SK-N-SH (cell line): ENCODE measurements around the gene DNMBP. TPM values are rescaled to one million over a fixed set of nuclear protein-coding genes. Genes with fewer than 3 reads are reported as not detected.
A peak's percentile ranks its signal among the peaks of the same experiment; 100 is the strongest.
"Not testable (repeated sequence)": the region's sequence is repeated elsewhere in the genome, so short reads cannot be mapped to it uniquely, and the experiment has no call there.

Experiments used
- CTCF ChIA-PET: fragments of 300-600, 350-600 bp; formaldehyde crosslinking; extraction: SDS; loops from one replicate; lab custom pipeline; 2021; lab: Yijun Ruan, JAX
- POLR2A ChIA-PET: fragments of 350-600 bp; sonication (Branson Sonifier 250); formaldehyde crosslinking; extraction: SDS; loops from one replicate; lab custom pipeline; 2020; ENCODE audit warnings: antibody characterized with exemption, inconsistent platforms; lab: Yijun Ruan, JAX
- DNase-seq: peaks from one replicate; pipeline ENCODE4 v3.0.0; 2012
- H2AFZ ChIP-seq: fragments of 200-600 bp; sonication (generic); 2 replicates; pipeline ENCODE4 v1.8.1; 2016; ENCODE audit warnings: antibody characterized with exemption, mild to moderate bottlenecking, low read depth
- H3F3A ChIP-seq: fragments of 200-600 bp; sonication (generic); replicated peaks from 2 replicates; pipeline ENCODE3; 2016; ENCODE audit warnings: antibody characterized with exemption, mild to moderate bottlenecking; ENCODE audit not compliant: insufficient read depth
- H3K27ac ChIP-seq, 2 experiments: fragments of 200-500 bp in 1 of 2; fragments of 200-600 bp in 1 of 2; sonication (Bioruptor generic) in 1 of 2; sonication (generic), shearing (Covaris generic) in 1 of 2; 2 replicates each; pipeline versions ENCODE4 v1.5.1 to v1.6.1; 2014 to 2016; ENCODE audit warnings: low read depth in 2 of 2, inconsistent platforms in 1 of 2, low read length in 1 of 2, mild to moderate bottlenecking in 1 of 2, mixed read lengths in 1 of 2
- H3K27me3 ChIP-seq: fragments of 200-600 bp; sonication (generic), shearing (Covaris generic); 2 replicates; pipeline ENCODE4 v1.6.1; 2016; ENCODE audit warnings: mixed run types; ENCODE audit not compliant: insufficient read depth
- H3K36me3 ChIP-seq, 2 experiments: fragments of 200-500 bp in 1 of 2; fragments of 200-600 bp in 1 of 2; sonication (Bioruptor generic) in 1 of 2; sonication (generic) in 1 of 2; replicated peaks in 1 of 2; 2 replicates each; pipeline versions ENCODE3 to v1.5.1; 2014 to 2016; ENCODE audit warnings: low read length in 1 of 2, mild to moderate bottlenecking in 1 of 2; ENCODE audit not compliant: insufficient read depth in 2 of 2, control insufficient read depth in 1 of 2
- H3K4me1 ChIP-seq, 2 experiments: fragments of 200-500 bp in 1 of 2; fragments of 200-600 bp in 1 of 2; sonication (Bioruptor generic) in 1 of 2; sonication (generic), shearing (Covaris generic) in 1 of 2; 2 replicates each; pipeline versions ENCODE4 v1.5.1 to v1.6.1; 2014 to 2016; ENCODE audit warnings: low read depth in 1 of 2, low read length in 1 of 2, mixed run types in 1 of 2; ENCODE audit not compliant: insufficient read depth in 2 of 2, control insufficient read depth in 1 of 2
- H3K4me2 ChIP-seq: fragments of 200-600 bp; sonication (generic), shearing (Covaris generic); 2 replicates; pipeline ENCODE4 v1.6.1; 2017; ENCODE audit warnings: mixed run types
- H3K4me3 ChIP-seq, 2 experiments: fragments of 200-500 bp in 1 of 2; fragments of 200-600 bp in 1 of 2; sonication (Bioruptor generic) in 1 of 2; sonication (generic), shearing (Covaris generic) in 1 of 2; 2 replicates each; pipeline versions ENCODE4 v1.5.1 to v1.8.1; 2014 to 2016; ENCODE audit warnings: low read depth in 2 of 2, inconsistent platforms in 1 of 2, low read length in 1 of 2, mild to moderate bottlenecking in 1 of 2, mixed read lengths in 1 of 2, moderate library complexity in 1 of 2
- H3K79me2 ChIP-seq: fragments of 200-600 bp; sonication (generic); 2 replicates; pipeline ENCODE4 v1.8.1; 2017; ENCODE audit warnings: mild to moderate bottlenecking; ENCODE audit not compliant: insufficient read depth
- H3K9ac ChIP-seq: fragments of 200-600 bp; sonication (generic); 2 replicates; pipeline ENCODE4 v1.6.1; 2017; ENCODE audit warnings: mixed run types
- H3K9me2 ChIP-seq: fragments of 200-600 bp; sonication (generic); 2 replicates; pipeline ENCODE4 v1.6.1; 2017; ENCODE audit warnings: mixed run types
- H3K9me3 ChIP-seq: fragments of 200-600 bp; sonication (generic); 2 replicates; pipeline ENCODE4 v1.6.1; 2017; ENCODE audit warnings: mixed run types, mild to moderate bottlenecking, moderate library complexity
- H4K20me1 ChIP-seq: fragments of 200-600 bp; sonication (generic); 2 replicates; pipeline ENCODE4 v1.6.1; 2017; ENCODE audit warnings: mild to moderate bottlenecking, mixed run types; ENCODE audit not compliant: insufficient read depth
- ELF1 ChIP-seq: IDR thresholded peaks from 2 replicates; pipeline ENCODE4 v1.4.0; 2012
- EP300 ChIP-seq, 2 experiments: IDR thresholded peaks; 2 replicates each; pipeline versions ENCODE4 v1.4.0 to v1.6.1; 2012; ENCODE audit warnings: borderline replicate concordance in 1 of 2, low read depth in 1 of 2, low read length in 1 of 2
- FOXJ3 ChIP-seq: sonication (generic); formaldehyde crosslinking; IDR thresholded peaks from 2 replicates; pipeline ENCODE4 v1.5.1; 2020; ENCODE audit warnings: mild to moderate bottlenecking, missing genetic modification reagents
- FOXM1 ChIP-seq: IDR thresholded peaks from 2 replicates; pipeline ENCODE4 v1.4.0; 2012; ENCODE audit warnings: low read depth, mild to moderate bottlenecking
- GABPA ChIP-seq: IDR thresholded peaks from 2 replicates; pipeline ENCODE4 v1.4.0; 2012; ENCODE audit warnings: low read depth, mild to moderate bottlenecking
- MEF2A ChIP-seq: IDR thresholded peaks from 2 replicates; pipeline ENCODE4 v1.4.0; 2012; ENCODE audit warnings: low read depth, borderline replicate concordance
- NRF1 ChIP-seq: IDR thresholded peaks from 2 replicates; pipeline ENCODE4 v1.6.1; 2012; ENCODE audit warnings: low read depth, mild to moderate bottlenecking, low read length
- SIN3A ChIP-seq: IDR thresholded peaks from 2 replicates; pipeline ENCODE4 v1.6.1; 2012; ENCODE audit warnings: low read depth, mild to moderate bottlenecking, low read length, moderate library complexity, borderline replicate concordance
- SMC3 ChIP-seq: IDR thresholded peaks from 2 replicates; pipeline ENCODE4 v1.6.1; 2012; ENCODE audit warnings: low read depth, low read length, improper control_type of control experiment
- TCF12 ChIP-seq: IDR thresholded peaks from 2 replicates; pipeline ENCODE4 v1.4.0; 2012
- WGBS: methylation state at CpG from one replicate; pipeline ENCODE4 v1.1.6; 2017; ENCODE audit warnings: low lambda C conversion rate; 5-methylcytosine and 5-hydroxymethylcytosine counted together
- polyA plus RNA-seq, 3 experiments: library from polyadenylated mRNA; depleted of rRNA; stranded (reverse); fragments of >200 nt; gene quantifications; 2 replicates each; pipeline ENCODE4 v1.2.3, GENCODE V29; 2012
- TF ChIP-seq, protein P1 (sequence below): IDR thresholded peaks from 2 replicates; pipeline ENCODE4; 2012
- TF ChIP-seq, protein P2 (sequence below): fragments of 150-350 bp; IDR thresholded peaks from 2 replicates; pipeline ENCODE4 v1.6.1; 2017; ENCODE audit warnings: antibody characterized with exemption, low read length, low read depth, borderline replicate concordance

Gene DNMBP
- polyA plus RNA-seq, 1 of the 3 experiments (the other 2 are of a cell fraction) = 40.2 TPM

DNA sequence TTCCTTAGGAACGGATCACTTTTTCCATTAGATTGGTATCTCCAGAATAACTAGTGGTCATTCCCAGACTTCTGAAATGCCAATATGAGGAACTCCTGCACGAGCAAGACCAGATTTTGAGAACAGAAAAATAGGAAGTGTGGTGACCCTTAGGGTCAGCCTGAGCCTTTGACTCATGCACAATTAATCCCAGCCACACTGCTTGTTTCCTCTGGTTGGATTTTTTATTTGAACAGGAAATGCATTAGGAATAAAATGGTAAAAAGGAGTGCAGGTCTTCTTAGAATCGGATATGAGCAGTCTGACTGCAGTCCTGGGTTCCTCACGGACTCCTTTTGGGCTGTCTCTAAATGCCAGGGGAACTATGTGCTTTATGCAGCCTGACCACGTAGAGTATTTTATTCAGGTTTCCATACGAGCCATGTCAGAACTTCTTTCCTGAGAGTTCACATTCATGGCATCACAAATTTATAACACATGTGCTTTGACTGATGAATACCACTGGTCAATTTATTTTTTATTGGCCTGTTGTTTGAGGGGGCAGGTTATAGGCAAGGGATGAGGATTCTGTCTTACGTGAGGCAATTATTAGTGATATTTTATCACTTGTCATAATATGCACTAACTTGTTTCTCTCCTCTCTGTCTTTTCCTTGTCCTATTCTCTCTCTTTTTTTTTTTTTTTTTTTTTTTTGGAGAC is 46.1 kb downstream of the DNMBP start:
- CTCF ChIA-PET = interaction anchor here (4.7 kb wide), 1 partner anchor 46 kb away, joined by 28 read pairs; the partner anchor contains the start of gene DNMBP
- peak overlapping the region; percentile 61 to 98; a peak in 3 of 4 replicates for H3K27ac ChIP-seq
- peaks cover 2 to 29% of the 10 kb centered on the region in 2 experiments for H3K4me1 ChIP-seq
- H3K27me3 ChIP-seq, POLR2A ChIA-PET, H3K9me2 ChIP-seq, H4K20me1 ChIP-seq, H3K9me3 ChIP-seq, H2AFZ ChIP-seq, DNase-seq: not testable (repeated sequence)
- peaks cover 51% of the 10 kb centered on the region for H3F3A ChIP-seq
- peak overlapping the region; percentile 68 for H3K4me2 ChIP-seq
- peaks cover 69% of the 10 kb centered on the region for H3K79me2 ChIP-seq
- peak overlapping the region in 1 of 2 experiments; percentile 25; a peak in 1 of 4 replicates for H3K4me3 ChIP-seq
- peaks cover 0 to 60% of the 10 kb centered on the region in 2 experiments for H3K36me3 ChIP-seq
- H3K9ac ChIP-seq = peak overlapping the region; percentile 54; the same call in 1 of the 2 replicates
- WGBS = 28% methylated on average over 4 of the region's 7 CpGs
- TF ChIP-seq, protein P1, sequence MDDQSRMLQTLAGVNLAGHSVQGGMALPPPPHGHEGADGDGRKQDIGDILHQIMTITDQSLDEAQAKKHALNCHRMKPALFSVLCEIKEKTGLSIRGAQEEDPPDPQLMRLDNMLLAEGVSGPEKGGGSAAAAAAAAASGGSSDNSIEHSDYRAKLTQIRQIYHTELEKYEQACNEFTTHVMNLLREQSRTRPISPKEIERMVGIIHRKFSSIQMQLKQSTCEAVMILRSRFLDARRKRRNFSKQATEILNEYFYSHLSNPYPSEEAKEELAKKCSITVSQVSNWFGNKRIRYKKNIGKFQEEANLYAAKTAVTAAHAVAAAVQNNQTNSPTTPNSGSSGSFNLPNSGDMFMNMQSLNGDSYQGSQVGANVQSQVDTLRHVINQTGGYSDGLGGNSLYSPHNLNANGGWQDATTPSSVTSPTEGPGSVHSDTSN = 0 out of 2 replicates have a peak, but pooled peaks have one; percentile 17
- peak; percentile 52 for TF ChIP-seq TCF12

DNA sequence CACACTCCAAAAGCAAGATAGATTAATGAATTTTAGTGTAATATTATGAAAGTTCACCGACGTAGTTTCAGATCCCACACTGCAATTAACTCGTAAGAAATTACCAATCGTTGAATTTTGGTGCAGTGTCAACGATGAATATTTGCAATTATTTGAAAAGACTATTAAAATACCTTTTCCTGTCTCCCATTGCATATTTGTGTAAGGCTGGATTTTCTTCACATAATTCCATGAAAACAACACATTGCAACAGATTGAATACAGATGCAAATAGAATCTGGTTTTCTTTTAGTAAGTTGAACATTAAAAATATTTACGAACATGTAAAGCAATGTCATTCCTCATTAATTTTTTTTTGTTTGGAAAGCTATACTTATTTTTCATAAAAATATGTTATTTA is 50.9 kb downstream of the DNMBP start:
- Histone ChIP-seq H3K27ac (peak overlapping the region in 1 of 2 experiments; percentile 45; a peak in 1 of 4 replicates), H3K9me3 (no peaks in the 10 kb centered on the region), H3K9me2 (no peaks in the 10 kb centered on the region), H3K27me3 (no peaks in the 10 kb centered on the region), H3K4me2 (no peak overlapping the region), H3F3A (peaks cover 15% of the 10 kb centered on the region), H3K4me3 (no peak overlapping the region), H4K20me1 (no peaks in the 10 kb centered on the region), H2AFZ (no peak overlapping the region), H3K4me1 (peaks cover 0 to under 1% of the 10 kb centered on the region in 2 experiments; a peak in 2 of 4 replicates), H3K36me3 (peaks cover 24 to 76% of the 10 kb centered on the region in 2 experiments), H3K79me2 (peaks cover 87% of the 10 kb centered on the region), H3K9ac (no peak overlapping the region)
- 94% methylated on average over 6 of the region's 6 CpGs for WGBS
- CTCF ChIA-PET = interaction anchor here (0.6 to 1.7 kb wide), 2 partner anchors 113 to 398 kb away, joined by 3 to 8 read pairs; no protein-coding TSS in a partner anchor
- POLR2A ChIA-PET = no interaction called here
- no peak for DNase-seq
- TF ChIP-seq NRF1 = no peak
- TF ChIP-seq GABPA = no peak
- TF ChIP-seq ELF1 = no peak
- TF ChIP-seq EP300 (IDR thresholded peaks at IDR 0.05; ENCODE audit: borderline replicate concordance in 1 of 2, low read depth in 1 of 2, low read length in 1 of 2) = no peak
- TF ChIP-seq FOXJ3 (CRISPR knock-in tag) = no peak
- no peak for TF ChIP-seq SIN3A
- no peak for TF ChIP-seq MEF2A

DNA sequence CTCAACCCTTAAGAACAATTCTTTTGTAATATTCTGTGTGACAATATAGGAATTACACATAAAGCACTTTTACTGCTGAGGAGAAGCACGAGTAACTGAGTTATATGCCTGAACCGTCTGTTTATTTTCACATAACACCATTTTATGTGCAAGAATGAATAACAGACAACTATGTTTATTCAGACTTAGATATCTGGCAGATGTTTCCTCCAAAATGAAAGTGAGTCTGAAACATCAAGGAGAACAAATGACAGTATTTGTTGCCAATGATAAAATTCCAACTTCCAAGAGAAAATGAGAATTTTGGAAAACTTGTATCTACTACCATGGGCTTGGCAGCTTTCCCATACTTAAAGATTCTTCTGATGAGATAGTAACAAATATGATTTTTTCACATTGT is 51.4 kb downstream of the DNMBP start:
- ChIA-PET POLR2A (no interaction called here), CTCF (interaction anchor here (1.7 kb wide), 1 partner anchor 112 kb away, joined by 8 read pairs; no protein-coding TSS in a partner anchor)
- Histone ChIP-seq H3F3A (peaks cover 16% of the 10 kb centered on the region), H3K36me3 (peaks cover 24 to 81% of the 10 kb centered on the region in 2 experiments), H3K9me2 (no peaks in the 10 kb centered on the region), H3K4me3 (no peak overlapping the region), H3K79me2 (peaks cover 90% of the 10 kb centered on the region), H2AFZ (no peak overlapping the region), H3K9ac (no peak overlapping the region), H3K4me2 (no peak overlapping the region), H3K4me1 (peaks cover 0 to 3% of the 10 kb centered on the region in 2 experiments; a peak in 1 of 4 replicates), H3K9me3 (no peaks in the 10 kb centered on the region), H3K27ac (peak overlapping the region in 1 of 2 experiments; percentile 45; a peak in 1 of 4 replicates), H3K27me3 (no peaks in the 10 kb centered on the region), H4K20me1 (peaks cover under 1% of the 10 kb centered on the region; the same call in 1 of the 2 replicates)
- no peak for DNase-seq
- TF ChIP-seq SMC3 = no peak
- no peak for TF ChIP-seq FOXJ3 (CRISPR knock-in tag)
- TF ChIP-seq, protein P2, sequence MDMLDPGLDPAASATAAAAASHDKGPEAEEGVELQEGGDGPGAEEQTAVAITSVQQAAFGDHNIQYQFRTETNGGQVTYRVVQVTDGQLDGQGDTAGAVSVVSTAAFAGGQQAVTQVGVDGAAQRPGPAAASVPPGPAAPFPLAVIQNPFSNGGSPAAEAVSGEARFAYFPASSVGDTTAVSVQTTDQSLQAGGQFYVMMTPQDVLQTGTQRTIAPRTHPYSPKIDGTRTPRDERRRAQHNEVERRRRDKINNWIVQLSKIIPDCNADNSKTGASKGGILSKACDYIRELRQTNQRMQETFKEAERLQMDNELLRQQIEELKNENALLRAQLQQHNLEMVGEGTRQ = no peak
- TF ChIP-seq FOXM1 = no peak
- WGBS = 76% methylated on average over 2 of the region's 2 CpGs

DNA sequence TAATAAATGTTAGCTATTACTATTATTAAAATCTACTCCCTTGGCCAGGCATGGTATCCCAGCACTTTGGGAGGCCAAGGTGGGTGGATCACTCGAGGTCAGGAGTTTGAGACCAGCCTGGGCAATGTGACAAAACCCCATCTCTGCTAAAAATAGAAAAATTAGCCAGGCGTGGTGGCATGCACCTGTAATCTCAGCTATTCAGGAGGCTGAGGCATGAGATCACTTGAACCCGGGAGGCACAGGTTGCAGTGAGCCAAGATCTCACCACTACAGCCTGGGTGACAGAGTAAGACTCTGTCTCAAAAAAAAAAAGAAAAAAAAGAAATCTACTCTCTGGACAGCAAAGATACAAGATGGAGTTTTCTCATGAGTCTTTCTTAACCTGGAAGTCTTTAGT is 56.2 kb downstream of the DNMBP start:
- POLR2A ChIA-PET, H3K27me3 ChIP-seq, H3K4me1 ChIP-seq, H3K4me2 ChIP-seq, H3K9me2 ChIP-seq, H2AFZ ChIP-seq, H3K27ac ChIP-seq, H3K9ac ChIP-seq, H3K4me3 ChIP-seq, DNase-seq, H3K9me3 ChIP-seq: not testable (repeated sequence)
- WGBS = 65% methylated on average over 3 of the region's 3 CpGs
- CTCF ChIA-PET = interaction anchor here (1.0 to 1.3 kb wide), 3 partner anchors 27 to 108 kb away, joined by 3 read pairs; no protein-coding TSS in a partner anchor
- peaks cover 39% of the 10 kb centered on the region for H3F3A ChIP-seq
- peaks cover 100% of the 10 kb centered on the region for H3K79me2 ChIP-seq
- H3K36me3 ChIP-seq = peaks cover 29 to 93% of the 10 kb centered on the region in 2 experiments
- peaks cover 26% of the 10 kb centered on the region for H4K20me1 ChIP-seq
